ENCODE results near the gene SLC6A6.

Gene SLC6A6

GRCh38 chr3:14372587-14372986 is 29.8 kb upstream of the SLC6A6 start:
- H3K23ac ChIP-seq (ENCODE audit: low read length in 2 of 2): no peak overlapping the region
- H3K9ac ChIP-seq (ENCODE audit: low read length): no peak overlapping the region
- H3K27ac ChIP-seq (ENCODE audit: low read length, poor library complexity, severe bottlenecking): no peak overlapping the region
- no peak overlapping the region for H3K4me2 ChIP-seq (ENCODE audit: low read length, poor library complexity, severe bottlenecking)
- H3K27me3 ChIP-seq (ENCODE audit: control insufficient read depth in 1 of 2, insufficient read depth in 1 of 2, low read length in 2 of 2): peaks cover 0 to 32% of the 10 kb centered on the region in 2 experiments
- H2BK5ac ChIP-seq (ENCODE audit: low read depth, low read length, poor library complexity, severe bottlenecking): no peak overlapping the region
- H3K79me1 ChIP-seq (replicated peaks; ENCODE audit: low read length, poor library complexity, severe bottlenecking): no peaks in the 10 kb centered on the region
- H3K4me3 ChIP-seq (ENCODE audit: insufficient read depth in 1 of 2, low read depth in 1 of 2, low read length in 2 of 2): no peak overlapping the region
- no peak overlapping the region for H4K8ac ChIP-seq (ENCODE audit: low read length)
- H2AFZ ChIP-seq (ENCODE audit: low read depth, low read length): no peak overlapping the region
- H3K9me3 ChIP-seq (ENCODE audit: control insufficient read depth, low read length): no peaks in the 10 kb centered on the region
- WGBS: 67% methylated on average over 6 of the region's 6 CpGs
- no peak overlapping the region for H3K14ac ChIP-seq (ENCODE audit: low read length in 2 of 2)
- peak overlapping the region; percentile 46 for H2AK5ac ChIP-seq (ENCODE audit: low read length, severe bottlenecking)
- H3K4me1 ChIP-seq (ENCODE audit: control insufficient read depth, insufficient read depth, low read depth, low read length): peaks cover 28% of the 10 kb centered on the region
- H3K36me3 ChIP-seq (ENCODE audit: control insufficient read depth in 1 of 2, insufficient read depth in 2 of 2, low read depth in 1 of 2, low read length in 2 of 2): no peaks in the 10 kb centered on the region
- DNase-seq: no peak
- no peak overlapping the region for H4K91ac ChIP-seq (ENCODE audit: low read length)
- peak overlapping the region in 1 of 2 experiments; percentile 57 for H2BK12ac ChIP-seq (ENCODE audit: low read length in 2 of 2)
- H2BK15ac ChIP-seq (ENCODE audit: low read depth, poor library complexity, severe bottlenecking): no peak overlapping the region
- no peak overlapping the region for H2BK120ac ChIP-seq (ENCODE audit: low read depth, low read length)
- no peak overlapping the region for H3K4ac ChIP-seq (ENCODE audit: low read depth in 1 of 2, low read length in 2 of 2)
- no peak overlapping the region for H3K18ac ChIP-seq (ENCODE audit: low read depth in 1 of 2, low read length in 2 of 2)

GRCh38 chr3:14373753-14374376 is 28.5 kb upstream of the SLC6A6 start:
- no peak overlapping the region for H2BK120ac ChIP-seq (ENCODE audit: low read depth, low read length)
- H2AFZ ChIP-seq (ENCODE audit: low read depth, low read length): no peak overlapping the region
- H3K27me3 ChIP-seq (ENCODE audit: control insufficient read depth in 1 of 2, insufficient read depth in 1 of 2, low read length in 2 of 2): peaks cover 0 to 19% of the 10 kb centered on the region in 2 experiments
- H3K4ac ChIP-seq (ENCODE audit: low read depth in 1 of 2, low read length in 2 of 2): no peak overlapping the region
- H3K14ac ChIP-seq (ENCODE audit: low read length in 2 of 2): peak overlapping the region in 1 of 2 experiments; percentile 50
- H2BK15ac ChIP-seq (ENCODE audit: low read depth, poor library complexity, severe bottlenecking): no peak overlapping the region
- peak overlapping the region; percentile 41 for H2AK5ac ChIP-seq (ENCODE audit: low read length, severe bottlenecking)
- no peak overlapping the region for H4K8ac ChIP-seq (ENCODE audit: low read length)
- H3K18ac ChIP-seq (ENCODE audit: low read depth in 1 of 2, low read length in 2 of 2): peak overlapping the region in 1 of 2 experiments; percentile 31
- no peak overlapping the region for H4K91ac ChIP-seq (ENCODE audit: low read length)
- H3K23ac ChIP-seq (ENCODE audit: low read length in 2 of 2): no peak overlapping the region
- H3K9me3 ChIP-seq (ENCODE audit: control insufficient read depth, low read length): no peaks in the 10 kb centered on the region
- H3K36me3 ChIP-seq (ENCODE audit: control insufficient read depth in 1 of 2, insufficient read depth in 2 of 2, low read depth in 1 of 2, low read length in 2 of 2): no peaks in the 10 kb centered on the region
- H3K79me1 ChIP-seq (replicated peaks; ENCODE audit: low read length, poor library complexity, severe bottlenecking): no peaks in the 10 kb centered on the region
- no peak overlapping the region for H3K27ac ChIP-seq (ENCODE audit: low read length, poor library complexity, severe bottlenecking)
- no peak for DNase-seq
- H2BK5ac ChIP-seq (ENCODE audit: low read depth, low read length, poor library complexity, severe bottlenecking): no peak overlapping the region
- H3K9ac ChIP-seq (ENCODE audit: low read length): no peak overlapping the region
- peak overlapping the region in 1 of 2 experiments; percentile 48 for H2BK12ac ChIP-seq (ENCODE audit: low read length in 2 of 2)
- H3K4me1 ChIP-seq (ENCODE audit: control insufficient read depth, insufficient read depth, low read depth, low read length): peaks cover 29% of the 10 kb centered on the region
- WGBS: 85% methylated on average over 11 of the region's 11 CpGs
- no peak overlapping the region for H3K4me3 ChIP-seq (ENCODE audit: insufficient read depth in 1 of 2, low read depth in 1 of 2, low read length in 2 of 2)
- H3K4me2 ChIP-seq (ENCODE audit: low read length, poor library complexity, severe bottlenecking): no peak overlapping the region

DNA sequence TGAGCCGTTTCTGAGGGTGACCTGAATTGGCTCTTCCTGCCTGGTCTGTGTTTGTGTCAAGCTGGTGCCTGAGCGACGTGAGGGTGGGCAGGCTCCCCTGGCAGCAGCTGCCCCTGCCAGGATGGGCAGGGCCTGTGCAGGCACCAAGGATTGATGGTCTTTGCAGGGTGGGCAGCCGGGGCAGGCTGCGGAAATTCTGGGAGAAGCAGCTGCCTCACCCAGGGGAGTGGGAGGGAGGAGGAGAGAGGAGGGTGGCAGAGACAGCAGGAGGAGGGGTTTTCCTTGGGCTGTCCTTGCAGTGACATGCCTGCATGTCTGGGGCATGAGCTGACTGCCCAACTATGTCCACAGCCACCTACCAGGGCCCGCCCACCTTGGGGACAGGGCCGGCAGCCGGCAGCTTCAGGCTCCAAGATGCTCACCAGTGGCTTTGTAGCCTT is 27.9 kb upstream of the SLC6A6 start:
- Histone ChIP-seq H3K4me3 (ENCODE audit: insufficient read depth in 1 of 2, low read depth in 1 of 2, low read length in 2 of 2) (no peak overlapping the region), H3K18ac (ENCODE audit: low read depth in 1 of 2, low read length in 2 of 2) (peak overlapping the region in 1 of 2 experiments; percentile 31), H2BK15ac (ENCODE audit: low read depth, poor library complexity, severe bottlenecking) (no peak overlapping the region), H2BK5ac (ENCODE audit: low read depth, low read length, poor library complexity, severe bottlenecking) (no peak overlapping the region), H3K4ac (ENCODE audit: low read depth in 1 of 2, low read length in 2 of 2) (peak overlapping the region in 1 of 2 experiments; percentile 15), H3K27ac (ENCODE audit: low read length, poor library complexity, severe bottlenecking) (no peak overlapping the region), H3K4me2 (ENCODE audit: low read length, poor library complexity, severe bottlenecking) (no peak overlapping the region), H2BK12ac (ENCODE audit: low read length in 2 of 2) (peak overlapping the region in 1 of 2 experiments; percentile 7), H3K14ac (ENCODE audit: low read length in 2 of 2) (no peak overlapping the region), H2AK5ac (ENCODE audit: low read length, severe bottlenecking) (peak overlapping the region; percentile 41), H3K36me3 (ENCODE audit: control insufficient read depth in 1 of 2, insufficient read depth in 2 of 2, low read depth in 1 of 2, low read length in 2 of 2) (no peaks in the 10 kb centered on the region), H3K79me1 (replicated peaks; ENCODE audit: low read length, poor library complexity, severe bottlenecking) (no peaks in the 10 kb centered on the region), H3K9ac (ENCODE audit: low read length) (no peak overlapping the region), H4K8ac (ENCODE audit: low read length) (no peak overlapping the region), H2AFZ (ENCODE audit: low read depth, low read length) (no peak overlapping the region), H3K27me3 (ENCODE audit: control insufficient read depth in 1 of 2, insufficient read depth in 1 of 2, low read length in 2 of 2) (peaks cover 0 to 18% of the 10 kb centered on the region in 2 experiments), H3K9me3 (ENCODE audit: control insufficient read depth, low read length) (no peaks in the 10 kb centered on the region), H2BK120ac (ENCODE audit: low read depth, low read length) (no peak overlapping the region), H4K91ac (ENCODE audit: low read length) (no peak overlapping the region), H3K4me1 (ENCODE audit: control insufficient read depth, insufficient read depth, low read depth, low read length) (peaks cover 29% of the 10 kb centered on the region), H3K23ac (ENCODE audit: low read length in 2 of 2) (no peak overlapping the region)
- WGBS: 73% methylated on average over 8 of the region's 8 CpGs
- DNase-seq: no peak

DNA sequence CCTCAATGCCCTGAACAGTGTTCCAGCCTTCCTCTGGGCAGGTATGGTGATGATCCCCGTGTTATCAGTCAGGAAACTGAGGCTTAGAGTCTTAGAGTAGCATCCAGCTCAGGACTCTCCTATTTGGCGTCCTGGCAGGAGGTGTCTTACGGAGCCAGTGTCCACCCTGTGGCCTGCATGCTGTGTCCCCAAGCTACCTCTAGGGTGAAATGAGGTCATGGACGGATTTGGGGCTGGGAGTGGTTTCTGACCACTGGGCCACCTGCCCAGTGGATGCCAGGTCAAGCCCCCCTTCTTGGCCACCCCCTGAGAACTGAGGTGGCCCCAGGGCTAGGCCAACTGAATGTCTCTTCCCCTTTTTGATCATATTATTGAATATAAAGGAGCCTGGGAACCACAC is 27.2 kb upstream of the SLC6A6 start:
- no peak overlapping the region for H2BK120ac ChIP-seq (ENCODE audit: low read depth, low read length)
- no peak overlapping the region for H2AFZ ChIP-seq (ENCODE audit: low read depth, low read length)
- no peak overlapping the region for H4K91ac ChIP-seq (ENCODE audit: low read length)
- H3K27ac ChIP-seq (ENCODE audit: low read length, poor library complexity, severe bottlenecking): no peak overlapping the region
- H3K23ac ChIP-seq (ENCODE audit: low read length in 2 of 2): no peak overlapping the region
- H2AK5ac ChIP-seq (ENCODE audit: low read length, severe bottlenecking): no peak overlapping the region
- no peak overlapping the region for H3K18ac ChIP-seq (ENCODE audit: low read depth in 1 of 2, low read length in 2 of 2)
- peaks cover 25% of the 10 kb centered on the region for H3K4me1 ChIP-seq (ENCODE audit: control insufficient read depth, insufficient read depth, low read depth, low read length)
- H3K14ac ChIP-seq (ENCODE audit: low read length in 2 of 2): no peak overlapping the region
- H3K4me2 ChIP-seq (ENCODE audit: low read length, poor library complexity, severe bottlenecking): no peak overlapping the region
- no peak overlapping the region for H3K4ac ChIP-seq (ENCODE audit: low read depth in 1 of 2, low read length in 2 of 2)
- H2BK5ac ChIP-seq (ENCODE audit: low read depth, low read length, poor library complexity, severe bottlenecking): no peak overlapping the region
- no peaks in the 10 kb centered on the region for H3K36me3 ChIP-seq (ENCODE audit: control insufficient read depth in 1 of 2, insufficient read depth in 2 of 2, low read depth in 1 of 2, low read length in 2 of 2)
- H3K79me1 ChIP-seq (replicated peaks; ENCODE audit: low read length, poor library complexity, severe bottlenecking): no peaks in the 10 kb centered on the region
- no peak overlapping the region for H3K4me3 ChIP-seq (ENCODE audit: insufficient read depth in 1 of 2, low read depth in 1 of 2, low read length in 2 of 2)
- peaks cover 0 to 15% of the 10 kb centered on the region in 2 experiments for H3K27me3 ChIP-seq (ENCODE audit: control insufficient read depth in 1 of 2, insufficient read depth in 1 of 2, low read length in 2 of 2)
- H2BK12ac ChIP-seq (ENCODE audit: low read length in 2 of 2): no peak overlapping the region
- H4K8ac ChIP-seq (ENCODE audit: low read length): no peak overlapping the region
- no peak overlapping the region for H3K9ac ChIP-seq (ENCODE audit: low read length)
- 94% methylated on average over 4 of the region's 4 CpGs for WGBS
- H3K9me3 ChIP-seq (ENCODE audit: control insufficient read depth, low read length): no peaks in the 10 kb centered on the region
- no peak overlapping the region for H2BK15ac ChIP-seq (ENCODE audit: low read depth, poor library complexity, severe bottlenecking)
- DNase-seq: no peak
